Right cardiac atrium (tissue), 5 donors: ENCODE measurements around the gene INPP5J. TPM values are rescaled to one million over a fixed set of nuclear protein-coding genes. Genes with fewer than 3 reads are reported as not detected.
"Not testable (repeated sequence)": the region's sequence is repeated elsewhere in the genome, so short reads cannot be mapped to it uniquely, and the experiment has no call there.

Experiments used
- ATAC-seq, 2 donors: fragments of 200-7000 bp; cut with Tn5 transposase; one replicate each; pipeline versions ENCODE4 v1.8.0 to v1.9.1; 2020; ENCODE audit warnings: moderate library complexity in 2 of 2, mild to moderate bottlenecking in 1 of 2
- DNase-seq, 3 donors: peaks; one replicate each; pipeline ENCODE4 v3.0.0-alpha.2; 2020
- H3K27ac ChIP-seq: one replicate; pipeline ENCODE4 v1.5.1; 2013; ENCODE audit warnings: mild to moderate bottlenecking, low read length, control low read depth, moderate library complexity
- H3K27me3 ChIP-seq: one replicate; pipeline ENCODE4 v1.6.1; 2013; ENCODE audit not compliant: control insufficient read depth, insufficient read depth
- H3K4me1 ChIP-seq: one replicate; pipeline ENCODE4 v1.6.1; 2013; ENCODE audit warnings: low read length; ENCODE audit not compliant: control insufficient read depth, insufficient read depth
- H3K4me3 ChIP-seq: one replicate; pipeline ENCODE4 v1.5.1; 2013; ENCODE audit warnings: low read length, control low read depth
- H3K9me3 ChIP-seq: one replicate; pipeline ENCODE4 v1.6.1; 2013; ENCODE audit warnings: low read length; ENCODE audit not compliant: control insufficient read depth
- WGBS: extraction: QIAGEN DNeasy Blood & Tissue Kit; methylation state at CpG from one replicate; pipeline ENCODE4 v1.1.7; 2013; 5-methylcytosine and 5-hydroxymethylcytosine counted together
- intact Hi-C, 4 donors: fragments of 100-400 bp; cut with DNase I; formaldehyde crosslinking; loops; one replicate each; pipeline versions ENCODE4 v1.11.0 to v1.14.0; 2022 to 2023
- long read RNA-seq, 4 donors: library from polyadenylated mRNA; unstranded; transcript quantifications; one replicate each; pipeline ENCODE4 v2.0.0, GENCODE V29; 2020 to 2021
- polyA plus RNA-seq: library from polyadenylated mRNA; stranded (reverse); fragments of 200-250 nt; gene quantifications from one replicate; pipeline ENCODE4 v1.2.3, GENCODE V29; 2013
- total RNA-seq, 4 donors: library from RNA; stranded (reverse); fragmentation: NEBNext Ultra II Directional; extraction: Animal tissue kit (Norgen Biotek cat#: 25700); gene quantifications; one replicate each; pipeline ENCODE4 v1.2.1, GENCODE V29; 2021
- donor health status: healthy with polysubstance abuse.
- donor health status: DM: no; HTN: yes; CAD: no.
- donor health status: DM: no; HTN: no; CAD: no.
- donor health status: DM: no; HTN: yes; CAD: no; lungs with severe emphysema.
- donor health status: DM: yes; HTN: yes; CAD: no.

The INPP5J gene
- total RNA-seq: 10 to 100 TPM; 28.8 to 62.1 (median 50.7) TPM
- polyA plus RNA-seq: 28.9 TPM
- long read RNA-seq, donor 1, transcript INPP5J-205 (13 exons, 2,215 nt): major isoform, 16 of 241 reads
- long read RNA-seq, donor 1, transcript INPP5J-201 (13 exons, 3,347 nt): minor isoform, 10 of 241 reads
- long read RNA-seq, donor 1, partial matches to known transcripts: 190 of 241 reads
- long read RNA-seq, donor 1, other reads (novel, unspliced or antisense): 21 of 241 reads
- long read RNA-seq, donor 2, transcript INPP5J-205 (13 exons, 2,215 nt): major isoform, 6 of 72 reads
- long read RNA-seq, donor 2, partial matches to known transcripts: 37 of 72 reads
- long read RNA-seq, donor 2, other reads (novel, unspliced or antisense): 16 of 72 reads
- long read RNA-seq, donor 3, transcript INPP5J-202 (14 exons, 2,393 nt): minor isoform, 10 of 143 reads
- long read RNA-seq, donor 3, transcript INPP5J-205 (13 exons, 2,215 nt): major isoform, 13 of 143 reads
- long read RNA-seq, donor 3, partial matches to known transcripts: 99 of 143 reads
- long read RNA-seq, donor 3, other reads (novel, unspliced or antisense): 18 of 143 reads
- long read RNA-seq, donor 4, transcript INPP5J-205 (13 exons, 2,215 nt): minor isoform, 5 of 95 reads
- long read RNA-seq, donor 4, transcript INPP5J-201 (13 exons, 3,347 nt): major isoform, 11 of 95 reads
- long read RNA-seq, donor 4, transcript INPP5J-202 (14 exons, 2,393 nt): minor isoform, 5 of 95 reads
- long read RNA-seq, donor 4, partial matches to known transcripts: 59 of 95 reads
- long read RNA-seq, donor 4, other reads (novel, unspliced or antisense): 13 of 95 reads

GRCh38 chr22:31122532-31123291 lies at the start of gene INPP5J:
INPP5J (plus strand) TSS chr22:31122966; CDS start chr22:31123015, 49 bp downstream.
- peak within 1 kb of the TSS; percentile 21 for H3K4me3 ChIP-seq
- H3K27me3 ChIP-seq: no peaks in the 10 kb centered on the region
- peaks cover 9% of the 10 kb centered on the region for H3K4me1 ChIP-seq
- peak; percentile 73 for ATAC-seq
- 16% methylated on average over 10 of the region's 10 CpGs for WGBS
- peak within 1 kb of the TSS; percentile 91 for H3K27ac ChIP-seq
- intact Hi-C loops: no loop called here
- no peaks in the 10 kb centered on the region for H3K9me3 ChIP-seq
- peak; percentile 57 to 83 (median 80) for DNase-seq

- WGBS: 69% methylated on average over 9 of the region's 9 CpGs
- not testable (repeated sequence) for DNase-seq, H3K27ac ChIP-seq
Observed at GRCh38 chr22:31073125-31073524, 49.6 kb upstream of the INPP5J start.

GRCh38 chr22:31073545-31074145 lies 49.1 kb upstream of the INPP5J start:
- H3K27ac ChIP-seq, intact Hi-C loops, H3K4me3 ChIP-seq, H3K4me1 ChIP-seq, H3K9me3 ChIP-seq, ATAC-seq, H3K27me3 ChIP-seq, DNase-seq: not testable (repeated sequence)
- WGBS: 61% methylated on average over 5 of the region's 5 CpGs

More at GRCh38 chr22:31073125-31073524, 49.6 kb upstream of the INPP5J start:
- H3K9me3 ChIP-seq, H3K4me3 ChIP-seq, intact Hi-C loops, H3K4me1 ChIP-seq, H3K27me3 ChIP-seq, ATAC-seq: not testable (repeated sequence)

- Histone ChIP-seq H3K4me3 (no peak overlapping the region), H3K4me1 (peaks cover 2% of the 10 kb centered on the region), H3K27me3 (no peaks in the 10 kb centered on the region), H3K27ac (peak overlapping the region; percentile 76), H3K9me3 (no peaks in the 10 kb centered on the region)
- intact Hi-C loops: no loop called here
- ATAC-seq (peak; percentile 90 to 93), DNase-seq (peak; percentile 96 to 97 (median 97))
- 41% methylated on average over 15 of the region's 15 CpGs for WGBS
Observed at GRCh38 chr22:31075961-31076360, 46.8 kb upstream of the INPP5J start.

GRCh38 chr22:31077681-31078080 lies 45.1 kb upstream of the INPP5J start:
- H3K9me3 ChIP-seq: no peaks in the 10 kb centered on the region
- H3K27ac ChIP-seq: no peak overlapping the region
- no peak for ATAC-seq
- H3K4me3 ChIP-seq: no peak overlapping the region
- intact Hi-C loops: no loop called here
- peaks cover 4% of the 10 kb centered on the region for H3K4me1 ChIP-seq
- 98% methylated on average over 6 of the region's 6 CpGs for WGBS
- DNase-seq: peak in 1 of 3 donors; percentile 36
- H3K27me3 ChIP-seq: no peaks in the 10 kb centered on the region

- H3K4me3 ChIP-seq, H3K4me1 ChIP-seq, H3K9me3 ChIP-seq, intact Hi-C loops, H3K27me3 ChIP-seq, H3K27ac ChIP-seq, ATAC-seq: not testable (repeated sequence)
- 93% methylated on average over 2 of the region's 2 CpGs for WGBS
- DNase-seq: peak in 1 of 3 donors; percentile 35
Observed at GRCh38 chr22:31078389-31078788, 44.4 kb upstream of the INPP5J start.

- Histone ChIP-seq H3K4me3 (no peak overlapping the region), H3K27me3 (no peaks in the 10 kb centered on the region), H3K4me1 (peaks cover 7% of the 10 kb centered on the region), H3K9me3 (no peaks in the 10 kb centered on the region), H3K27ac (no peak overlapping the region)
- WGBS: 91% methylated on average over 12 of the region's 12 CpGs
- intact Hi-C loops: no loop called here
- ATAC-seq (no peak), DNase-seq (peak in 1 of 3 donors; percentile 43)
Observed at GRCh38 chr22:31079095-31079642, 43.6 kb upstream of the INPP5J start.

- DNase-seq (peak in 1 of 3 donors; percentile 45), ATAC-seq (no peak)
- Histone ChIP-seq H3K27ac (peak overlapping the region; percentile 82), H3K4me1 (peaks cover 7% of the 10 kb centered on the region), H3K27me3 (no peaks in the 10 kb centered on the region), H3K4me3 (peak overlapping the region; percentile 74), H3K9me3 (no peaks in the 10 kb centered on the region)
- intact Hi-C loops: loop anchor here (5.0 to 10.0 kb wide), 4 partner anchors 113 to 154 kb away; partner anchors contain the start of genes MORC2 (in 3 of the 4) and TUG1 (in 3 of the 4)
- 29% methylated on average over 5 of the region's 5 CpGs for WGBS
Observed at GRCh38 chr22:31080164-31080847, 42.5 kb upstream of the INPP5J start.

GRCh38 chr22:31080848-31081649 lies 41.7 kb upstream of the INPP5J start, which contains the start of gene SMTN:
SMTN (plus strand) TSS chr22:31081318; CDS start chr22:31083259, 1,941 bp downstream.
- intact Hi-C loops: loop anchor here (5.0 to 10.0 kb wide), 4 partner anchors 114 to 154 kb away; partner anchors contain the start of genes MORC2 (in 3 of the 4) and TUG1 (in 3 of the 4)
- Histone ChIP-seq H3K27me3 (no peaks in the 10 kb centered on the region), H3K9me3 (no peaks in the 10 kb centered on the region), H3K4me1 (peaks cover 7% of the 10 kb centered on the region), H3K4me3 (peak within 1 kb of the TSS; percentile 74), H3K27ac (peak within 1 kb of the TSS; percentile 82)
- ATAC-seq (peak; percentile 81 to 82), DNase-seq (peak; percentile 94 to 97 (median 97))
- under 1% methylated on average over 63 of the region's 63 CpGs for WGBS
